Kasumi-1 (cell line): ENCODE results near the gene FLYWCH2.
A peak's percentile ranks its signal among the peaks of the same experiment; 100 is the strongest.
"Not testable (repeated sequence)": the region's sequence is repeated elsewhere in the genome, so short reads cannot be mapped to it uniquely, and the experiment has no call there.

Source experiments
- DNase-seq, 2 experiments: peaks; one replicate each; lab custom pipeline; 2025; lab: John Stamatoyannopoulos, UW

FLYWCH2 gene

DNA sequence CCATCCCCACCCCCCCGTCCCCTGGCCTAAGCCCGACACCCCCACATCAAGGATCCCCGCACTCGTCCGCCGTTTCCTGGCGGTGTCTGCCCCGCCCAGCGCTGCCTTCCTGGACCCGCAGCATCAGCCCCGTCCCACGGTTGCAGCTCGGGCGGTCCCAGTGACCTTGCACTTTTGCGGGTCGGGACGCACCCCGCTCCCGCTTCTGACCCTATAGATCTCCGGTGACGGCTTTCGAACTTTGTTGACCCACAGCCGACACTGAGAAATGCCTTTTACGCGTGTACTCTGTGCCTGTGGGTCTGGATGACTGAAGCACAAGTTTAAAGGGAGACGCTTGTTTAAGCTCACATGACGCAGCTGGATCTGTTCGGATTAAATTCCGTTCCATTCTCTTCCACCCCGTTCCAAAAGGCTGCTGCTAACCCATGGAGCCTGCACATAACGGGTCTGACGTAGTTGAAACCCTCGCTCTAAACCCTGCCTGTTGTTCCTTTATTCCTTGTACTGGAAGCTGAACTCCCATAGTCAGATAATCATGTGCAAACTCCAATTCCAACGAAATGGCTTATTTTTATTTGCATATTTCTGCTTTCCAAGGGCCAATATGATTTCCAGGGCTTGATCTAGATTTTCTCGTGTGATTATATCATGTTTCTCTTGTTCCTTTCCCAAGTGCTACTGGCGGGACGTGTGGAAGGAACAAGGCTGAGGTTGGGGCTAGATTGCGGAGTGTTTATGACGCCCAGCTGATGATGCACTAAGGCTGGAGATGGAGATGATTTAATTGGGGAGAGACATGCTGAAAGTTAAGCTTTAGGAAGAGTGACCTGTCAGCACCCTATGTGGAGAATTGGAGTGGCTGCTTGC, 29.6 kb downstream of the FLYWCH2 start:
- DNase-seq, result peak; percentile 12 to 26

DNA sequence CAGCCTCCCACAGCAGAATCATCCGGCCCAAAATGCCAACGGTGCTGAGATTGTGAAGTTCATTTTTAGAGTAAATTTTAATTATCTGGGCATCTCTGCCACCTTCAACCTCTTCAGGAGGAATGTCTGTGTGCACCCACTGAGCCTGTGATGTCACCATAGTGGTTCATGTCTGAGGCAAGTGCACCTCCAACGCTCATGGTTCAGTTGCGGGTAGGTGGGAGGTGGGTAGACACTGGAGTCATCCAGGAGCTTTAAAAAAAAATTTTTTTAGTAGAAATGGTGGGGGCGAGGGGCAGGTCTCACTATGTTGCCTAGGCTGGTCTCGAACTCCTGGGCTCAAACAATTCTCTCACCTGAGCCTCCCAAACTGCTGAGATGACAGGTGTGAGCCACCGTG, 30.6 kb downstream of the FLYWCH2 start:
- DNase-seq, result no peak

DNA sequence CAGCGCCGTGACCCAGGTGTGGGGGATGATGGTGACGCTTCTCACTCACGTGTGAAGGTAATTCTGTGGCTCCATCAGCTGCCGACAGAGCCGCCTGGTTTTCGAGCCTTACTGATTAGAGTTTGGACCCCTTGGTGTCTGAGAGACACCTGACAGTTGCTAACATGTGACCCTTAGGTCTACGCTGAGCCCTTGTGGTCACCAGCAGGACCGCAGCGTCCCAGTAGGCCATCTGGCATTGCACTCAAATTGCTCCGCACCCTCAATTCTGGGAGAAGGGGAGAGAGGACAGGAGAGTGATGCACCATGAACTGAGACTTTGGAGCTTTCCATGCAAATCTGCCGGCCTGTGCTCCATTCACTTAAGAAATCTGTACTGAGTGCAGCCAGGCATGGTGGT, 31.2 kb downstream of the FLYWCH2 start:
- no peak for DNase-seq

DNA sequence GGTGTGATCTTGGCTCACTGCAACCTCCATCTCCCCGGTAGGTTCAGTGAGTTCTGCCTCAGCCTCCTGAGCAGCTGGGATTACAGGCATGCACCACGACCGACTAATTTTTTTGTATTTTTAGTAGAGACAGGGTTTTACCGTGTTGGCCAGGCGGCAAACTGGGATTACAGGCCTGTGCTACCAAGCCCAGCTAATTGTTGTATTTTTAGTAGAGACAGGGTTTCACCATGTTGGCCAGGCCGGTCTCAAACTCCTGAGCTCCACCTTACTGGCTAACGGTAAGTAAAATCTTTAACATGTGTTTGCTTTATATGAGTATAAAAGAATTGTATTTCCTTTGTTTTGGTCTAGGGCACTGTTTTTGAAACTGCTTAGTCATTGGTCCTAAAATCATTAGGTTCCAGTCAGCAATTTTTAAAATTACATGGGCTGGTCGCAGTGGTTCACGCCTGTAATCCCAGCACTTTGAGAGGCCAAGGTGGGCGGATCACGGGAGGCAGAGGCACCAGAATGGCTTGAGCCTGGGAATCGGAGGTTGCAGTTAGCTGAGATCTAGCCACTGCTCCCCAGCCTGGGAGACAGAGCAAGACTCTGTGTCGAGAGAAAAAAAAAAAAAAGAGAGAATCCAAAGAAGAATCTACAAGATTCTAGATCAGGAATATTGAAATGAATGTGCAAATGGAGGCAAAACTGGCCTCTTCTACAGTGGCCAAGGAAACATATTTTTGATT, 32.3 kb downstream of the FLYWCH2 start:
- no peak for DNase-seq

DNA sequence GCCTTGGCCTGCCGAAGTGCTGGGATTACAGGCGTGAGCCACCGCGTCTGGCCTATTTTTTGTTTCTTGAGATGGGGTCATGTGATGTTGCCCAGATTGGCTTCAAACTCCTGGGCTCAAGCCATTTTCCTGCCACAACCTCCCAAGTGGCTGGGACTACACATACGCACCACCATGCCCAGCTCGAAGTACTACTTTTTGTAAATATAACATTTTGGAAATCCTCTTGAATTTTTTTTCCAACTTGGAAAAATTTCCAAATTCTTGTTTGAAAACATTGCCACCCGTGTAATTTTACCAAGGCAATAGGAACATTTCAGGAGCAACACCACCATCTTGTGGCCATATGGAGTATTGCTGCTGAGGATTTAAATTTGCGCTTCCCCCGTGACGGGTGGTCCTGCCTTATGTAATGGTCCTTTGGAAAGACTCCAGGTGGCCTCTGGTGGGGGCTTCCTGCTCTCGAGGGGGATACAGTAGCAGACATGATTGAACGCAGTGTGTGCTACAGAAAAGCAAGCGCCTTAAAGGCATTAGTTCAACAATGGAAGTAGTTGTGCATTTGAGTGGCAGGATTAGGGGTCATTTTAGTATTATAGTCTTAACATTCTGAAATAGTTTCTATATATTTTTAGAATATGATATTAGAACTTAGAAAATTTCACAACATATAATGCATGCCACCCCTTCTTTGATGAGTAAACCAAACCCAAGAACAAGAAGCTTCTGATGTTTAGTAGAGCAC, 36.7 kb downstream of the FLYWCH2 start:
- DNase-seq, result peak; percentile 22 to 49

DNA sequence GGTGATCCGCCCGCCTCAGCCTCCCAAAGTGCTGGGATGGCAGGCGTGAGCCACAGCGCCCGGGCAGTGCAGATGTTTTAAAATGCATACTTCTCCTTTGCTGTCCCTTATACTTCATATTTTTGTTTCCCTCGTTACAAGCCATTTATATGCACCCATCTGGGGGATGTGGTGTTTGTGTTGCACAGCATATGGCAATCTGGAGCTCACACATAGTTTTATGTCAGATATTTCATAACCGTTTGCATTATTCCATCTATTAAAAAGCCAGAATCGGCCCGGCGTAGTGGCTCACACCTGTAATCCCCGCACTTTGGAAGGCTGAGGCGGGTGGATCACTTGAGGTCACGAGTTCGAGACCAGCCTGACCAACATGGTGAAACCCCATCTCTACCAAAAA, 40.5 kb downstream of the FLYWCH2 start:
- no peak for DNase-seq

DNA sequence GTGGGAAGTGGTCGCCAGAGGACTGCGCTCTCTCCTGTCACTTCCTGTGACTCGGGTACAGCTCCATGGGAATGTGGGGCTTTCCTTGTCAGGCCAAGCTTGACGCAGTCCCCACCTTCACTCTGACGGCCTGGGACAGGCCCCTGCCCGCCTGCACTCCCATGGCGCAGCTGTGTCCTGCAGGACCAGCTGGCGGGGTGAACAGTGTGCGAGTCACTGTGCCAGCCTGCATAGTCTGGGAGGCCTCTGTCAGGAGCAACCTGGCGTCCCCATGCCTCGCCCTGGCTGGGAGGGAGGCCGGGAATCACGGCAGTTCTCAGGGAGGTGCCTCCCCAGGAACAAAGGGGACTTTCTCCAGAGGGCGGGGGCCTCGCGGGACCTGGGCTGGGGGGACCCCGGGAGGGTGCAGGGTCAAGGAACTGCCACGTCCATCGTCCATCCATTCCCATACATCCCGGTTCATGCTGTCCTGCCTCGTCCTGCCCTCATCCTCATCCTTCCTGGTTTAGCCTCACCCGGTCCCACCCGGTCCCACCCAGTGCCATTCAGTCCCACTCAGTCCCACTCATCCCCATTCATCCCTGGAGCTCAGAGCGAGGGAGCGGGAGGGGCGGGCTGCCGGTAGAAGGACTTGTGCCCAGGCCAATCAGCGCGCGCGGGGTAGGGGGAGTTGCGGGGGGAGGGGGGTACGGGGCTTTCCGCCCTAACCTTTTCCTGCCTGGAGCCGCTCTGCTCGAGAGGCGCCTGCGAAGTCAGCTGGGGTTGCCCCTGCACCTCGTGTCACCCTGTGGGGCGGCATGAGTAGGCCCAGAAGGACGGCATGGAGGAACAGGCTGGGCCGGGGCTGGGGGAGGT, 42.1 kb downstream of the FLYWCH2 start:
- DNase-seq, result no peak

DNA sequence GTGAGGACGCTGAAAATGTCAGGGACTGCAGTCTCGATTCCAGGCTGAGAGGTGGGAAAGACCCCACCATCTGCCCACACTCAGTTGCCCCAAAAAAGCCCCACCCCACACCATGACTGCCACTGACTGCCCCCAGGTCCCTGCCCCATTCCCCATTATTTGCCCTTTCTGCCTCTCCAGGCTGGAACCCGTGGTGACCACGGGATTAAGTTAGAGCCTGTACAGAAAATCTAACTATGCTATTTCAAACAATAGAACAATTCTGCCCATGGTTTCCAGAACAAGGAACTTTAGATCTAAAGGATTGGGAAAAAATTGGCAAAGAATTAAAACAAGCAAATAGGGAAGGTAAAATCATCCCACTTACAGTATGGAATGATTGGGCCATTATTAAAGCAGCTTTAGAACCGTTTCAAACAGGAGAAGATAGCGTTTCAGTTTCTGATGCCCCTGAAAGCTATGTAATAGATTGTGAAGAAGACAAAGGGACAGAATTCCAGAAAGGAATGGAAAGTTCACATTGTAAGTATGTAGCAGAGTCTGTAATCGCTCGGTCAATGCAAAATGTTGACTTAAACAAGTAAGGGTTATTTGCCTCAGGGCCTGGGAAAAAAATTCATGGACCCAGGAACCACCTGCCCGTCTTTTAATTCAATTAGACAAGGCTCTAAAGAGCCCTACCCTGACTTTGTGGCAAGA, 43.1 kb downstream of the FLYWCH2 start:
- no peak for DNase-seq

DNA sequence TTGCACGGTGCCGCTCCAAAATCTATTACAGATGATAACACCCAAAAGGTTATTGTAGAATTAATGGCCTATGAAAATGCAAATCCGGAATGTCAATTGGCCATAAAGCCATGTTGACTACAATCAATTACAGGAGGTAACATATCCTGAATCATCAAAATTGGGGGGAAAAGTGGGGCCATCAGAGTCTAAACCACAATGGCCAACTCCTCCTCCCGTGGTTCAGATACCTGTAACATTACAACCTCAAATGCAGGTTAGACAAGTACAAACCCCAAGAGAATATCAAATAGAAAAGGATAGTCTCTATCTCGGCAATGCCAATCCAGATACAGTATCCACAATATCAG, 43.6 kb downstream of the FLYWCH2 start:
- no peak for DNase-seq

DNA sequence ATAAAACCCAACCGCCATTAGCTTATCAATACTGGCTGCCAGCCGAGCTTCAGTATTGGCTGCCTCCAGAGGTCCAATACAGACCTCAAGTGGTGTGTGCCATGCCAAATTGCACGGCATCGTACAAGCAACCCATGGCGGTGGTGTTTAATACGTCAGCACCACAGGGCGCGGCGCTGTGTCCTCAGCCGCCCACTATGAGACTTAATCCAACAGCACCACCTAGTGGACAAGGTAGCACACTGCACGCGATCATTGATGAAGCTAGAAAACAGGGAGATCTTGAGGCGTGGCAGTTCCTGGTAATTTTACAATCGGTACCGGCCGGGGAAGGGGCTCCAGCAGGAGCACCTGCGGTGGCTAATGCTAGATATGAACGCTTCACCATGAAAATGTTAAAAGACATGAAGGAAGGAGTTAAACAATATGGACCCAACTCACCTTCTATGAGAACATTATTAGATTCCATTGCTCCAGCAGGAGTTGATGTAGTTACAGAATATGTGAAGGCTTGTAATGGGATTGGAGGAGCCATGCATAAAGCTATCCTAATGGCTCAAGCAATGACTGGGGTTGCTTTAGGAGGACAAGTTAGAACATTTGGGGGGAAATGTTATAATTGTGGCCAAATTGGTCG, 44.1 kb downstream of the FLYWCH2 start:
- DNase-seq, result peak; percentile 51 to 66

DNA sequence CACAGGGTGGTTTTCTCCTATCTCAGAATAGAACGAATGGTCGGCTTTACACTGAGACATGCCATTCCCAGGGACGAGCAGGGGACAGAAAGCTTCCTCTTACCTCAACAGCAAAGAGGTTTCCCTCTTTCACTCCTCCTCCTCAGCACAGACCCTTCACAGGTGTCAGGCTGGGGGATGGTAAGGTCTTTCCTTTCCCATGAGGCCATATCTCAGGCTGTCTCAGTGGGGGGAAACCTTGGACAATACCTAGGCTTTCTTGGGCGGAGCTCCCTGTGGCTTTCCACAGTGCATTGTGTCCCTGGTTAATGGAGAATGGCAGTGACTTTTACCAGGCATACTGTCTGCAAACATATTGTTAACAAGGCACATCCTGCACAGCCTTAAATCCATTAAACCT, 45.1 kb downstream of the FLYWCH2 start:
- DNase-seq, result not testable (repeated sequence)

DNA sequence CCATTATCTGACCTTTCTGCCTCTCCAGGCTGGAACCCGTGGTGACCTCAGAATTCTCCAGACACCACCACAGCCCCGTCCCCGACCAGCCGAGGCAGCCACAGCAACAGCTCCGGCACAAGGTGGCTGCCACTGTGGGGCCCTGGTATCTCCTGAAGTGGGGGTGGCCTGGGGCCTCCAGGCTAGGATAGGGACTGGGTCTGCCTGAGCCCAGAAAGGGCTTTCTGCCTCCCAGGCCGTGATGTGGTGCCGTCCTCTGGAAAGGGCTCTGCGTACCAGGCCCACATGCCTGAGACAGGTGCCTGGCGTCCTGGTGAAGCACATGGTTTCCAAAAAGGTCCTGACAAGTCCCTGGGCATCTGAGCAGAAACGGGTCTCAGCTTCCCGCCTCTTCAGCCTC, 45.8 kb downstream of the FLYWCH2 start:
- no peak for DNase-seq

DNA sequence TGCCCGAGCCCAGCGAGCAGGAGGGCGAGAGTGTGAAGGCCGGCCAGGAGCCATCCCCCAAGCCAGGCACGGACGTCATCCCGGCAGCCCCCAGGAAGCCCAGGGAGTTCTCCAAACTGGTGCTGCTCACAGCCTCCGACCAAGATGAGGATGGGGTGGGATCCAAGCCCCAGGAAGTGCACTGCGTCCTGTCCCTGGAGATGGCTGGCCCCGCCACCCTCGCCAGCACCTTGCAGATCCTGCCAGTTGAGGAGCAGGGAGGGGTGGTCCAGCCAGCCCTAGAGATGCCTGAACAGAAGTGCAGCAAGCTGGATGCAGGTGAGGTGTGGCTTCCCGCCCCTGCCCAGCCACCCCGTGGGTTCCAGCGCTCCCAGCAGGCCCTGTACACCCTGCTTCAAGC, 46.7 kb downstream of the FLYWCH2 start:
- no peak for DNase-seq

DNA sequence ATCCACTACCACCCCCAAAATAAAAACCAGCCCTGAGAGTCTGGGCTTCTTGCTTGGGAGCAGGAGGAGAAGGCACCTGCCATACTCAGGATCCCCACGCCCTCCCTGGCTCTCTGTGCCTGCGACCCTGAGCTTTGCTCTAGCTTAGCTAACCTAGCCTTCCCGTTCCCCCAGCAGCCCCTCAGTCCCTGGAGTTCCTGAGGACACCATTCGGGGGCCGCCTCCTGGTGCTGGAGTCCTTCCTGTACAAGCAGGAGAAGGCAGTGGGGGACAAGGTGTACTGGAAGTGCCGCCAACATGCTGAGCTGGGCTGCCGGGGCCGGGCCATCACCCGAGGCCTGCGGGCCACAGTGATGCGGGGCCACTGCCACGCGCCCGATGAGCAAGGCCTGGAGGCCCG, 47.2 kb downstream of the FLYWCH2 start:
- no peak for DNase-seq

DNA sequence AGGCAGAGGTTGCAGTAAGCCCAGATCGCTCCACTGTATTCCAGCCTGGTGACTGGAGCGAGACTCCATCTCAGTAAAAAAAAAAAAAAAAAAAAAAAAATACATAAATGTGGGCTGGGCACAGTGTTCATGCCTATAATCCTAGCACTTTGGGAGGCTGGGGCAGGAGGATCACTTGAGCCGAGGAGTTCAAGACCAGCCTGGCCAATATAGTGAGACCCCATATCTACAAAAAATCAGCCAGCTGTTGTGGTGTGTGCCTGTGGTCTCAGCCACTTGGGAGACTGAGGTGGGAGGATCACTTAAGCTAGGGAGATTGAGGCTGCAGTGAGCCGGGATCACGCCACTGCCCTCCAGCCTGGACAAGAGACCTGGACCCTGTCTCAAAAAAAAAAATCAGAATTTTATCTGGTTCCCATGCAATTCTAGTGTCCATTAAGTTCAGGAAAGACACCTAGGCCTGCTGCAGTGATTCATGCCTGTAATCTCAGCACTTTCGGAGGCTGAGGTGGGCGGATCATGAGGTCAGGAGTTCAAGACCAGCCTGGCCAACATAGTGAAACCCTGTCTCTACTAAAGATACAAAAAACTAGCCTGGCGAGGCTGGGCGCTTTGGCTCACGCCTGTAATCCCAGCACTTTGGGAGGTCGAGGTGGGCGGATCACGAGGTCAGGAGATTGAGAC, 48.4 kb downstream of the FLYWCH2 start:
- not testable (repeated sequence) for DNase-seq

DNA sequence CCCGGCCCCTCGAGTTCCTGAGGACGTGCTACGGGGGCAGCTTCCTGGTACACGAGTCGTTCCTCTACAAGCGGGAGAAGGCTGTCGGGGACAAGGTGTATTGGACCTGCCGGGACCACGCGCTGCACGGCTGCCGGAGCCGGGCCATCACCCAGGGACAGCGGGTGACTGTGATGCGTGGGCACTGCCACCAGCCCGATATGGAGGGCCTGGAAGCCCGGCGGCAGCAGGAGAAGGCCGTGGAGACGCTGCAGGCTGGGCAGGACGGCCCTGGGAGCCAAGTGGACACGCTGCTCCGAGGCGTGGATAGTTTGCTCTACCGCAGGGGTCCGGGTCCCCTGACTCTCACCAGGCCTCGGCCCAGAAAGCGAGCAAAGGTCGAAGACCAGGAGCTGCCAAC, 50.1 kb downstream of the FLYWCH2 start:
- DNase-seq, result no peak

DNA sequence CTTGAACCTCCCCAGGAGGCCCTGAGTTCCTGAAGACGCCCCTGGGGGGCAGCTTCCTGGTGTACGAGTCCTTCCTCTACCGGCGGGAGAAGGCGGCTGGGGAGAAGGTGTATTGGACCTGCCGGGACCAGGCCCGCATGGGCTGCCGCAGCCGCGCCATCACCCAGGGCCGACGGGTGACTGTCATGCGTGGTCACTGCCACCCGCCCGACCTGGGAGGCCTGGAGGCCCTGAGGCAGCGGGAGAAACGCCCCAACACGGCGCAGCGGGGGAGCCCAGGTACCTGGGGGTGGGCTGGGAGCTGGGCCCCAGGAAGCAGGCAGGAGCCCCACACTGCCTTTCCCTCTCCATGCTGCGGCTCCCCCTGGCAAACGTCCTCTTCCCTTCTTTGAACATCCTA, 50.7 kb downstream of the FLYWCH2 start:
- no peak for DNase-seq

DNA sequence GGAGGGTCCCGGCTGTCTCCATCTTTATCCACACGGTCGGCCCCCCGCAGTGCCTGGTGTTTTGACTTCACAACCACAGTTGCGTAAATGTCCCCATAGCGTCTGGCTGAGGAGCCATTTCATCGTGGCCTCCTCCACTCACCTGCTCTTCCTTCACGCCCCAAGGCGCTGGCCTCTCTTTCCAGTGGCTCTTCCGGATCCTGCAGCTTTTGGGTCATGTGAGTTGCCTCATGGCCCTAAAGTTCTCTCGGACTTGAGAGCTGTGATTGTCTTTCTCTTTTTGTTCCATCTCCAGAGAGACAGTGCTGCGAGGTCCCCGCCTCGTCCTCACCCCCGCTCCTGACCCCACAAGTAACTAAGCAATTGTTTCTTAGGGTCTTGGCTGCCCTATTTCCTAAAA, 51.4 kb downstream of the FLYWCH2 start:
- DNase-seq, result no peak

DNA sequence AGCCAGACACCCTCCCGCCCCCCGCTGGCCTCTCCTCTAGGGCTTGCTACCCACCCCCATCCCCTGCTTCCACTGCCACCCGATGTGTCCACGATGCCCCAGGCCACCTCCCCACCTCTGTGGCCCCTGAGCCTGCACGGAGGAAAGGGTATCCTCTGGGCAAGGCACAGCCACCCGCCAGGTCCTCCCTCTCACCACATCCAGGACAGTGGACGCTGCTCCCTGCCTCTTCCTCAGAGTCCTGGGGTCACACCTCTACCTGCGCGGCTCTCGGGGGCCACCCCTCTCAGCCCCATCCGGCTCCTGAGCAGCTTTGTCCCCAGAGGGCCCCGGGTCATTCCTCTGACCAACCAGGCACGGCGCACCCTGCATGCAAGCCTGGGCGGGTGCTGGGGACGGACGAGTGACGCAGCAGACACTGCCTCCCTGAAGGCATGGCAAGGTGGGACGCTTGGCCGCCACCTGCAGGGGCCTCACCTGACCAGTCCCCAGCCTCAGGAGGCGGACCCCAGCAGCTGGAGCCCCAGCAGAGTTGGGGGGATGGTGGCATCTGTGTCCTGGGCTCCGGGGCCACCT, 53.5 kb downstream of the FLYWCH2 start:
- no peak for DNase-seq

DNA sequence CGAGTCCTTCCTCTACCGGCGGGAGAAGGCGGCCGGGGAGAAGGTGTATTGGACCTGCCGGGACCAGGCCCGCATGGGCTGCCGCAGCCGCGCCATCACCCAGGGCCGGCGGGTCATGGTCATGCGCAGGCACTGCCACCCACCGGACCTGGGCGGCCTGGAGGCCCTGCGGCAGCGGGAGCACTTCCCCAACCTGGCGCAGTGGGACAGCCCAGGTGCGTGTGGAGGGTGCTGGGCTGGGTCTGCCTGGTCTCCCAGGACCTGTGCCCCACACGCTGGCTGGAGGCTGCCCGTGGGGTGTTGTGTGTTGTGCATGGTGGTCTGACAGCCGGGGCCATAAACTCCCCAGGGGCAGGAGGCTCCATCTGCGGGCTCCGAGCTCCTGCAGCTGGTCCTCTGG, 54.2 kb downstream of the FLYWCH2 start:
- DNase-seq, result no peak
